Measurements from ENCODE around the gene CCT6A.
"Not testable (repeated sequence)": the region's sequence is repeated elsewhere in the genome, so short reads cannot be mapped to it uniquely, and the experiment has no call there.

Gene CCT6A

DNA sequence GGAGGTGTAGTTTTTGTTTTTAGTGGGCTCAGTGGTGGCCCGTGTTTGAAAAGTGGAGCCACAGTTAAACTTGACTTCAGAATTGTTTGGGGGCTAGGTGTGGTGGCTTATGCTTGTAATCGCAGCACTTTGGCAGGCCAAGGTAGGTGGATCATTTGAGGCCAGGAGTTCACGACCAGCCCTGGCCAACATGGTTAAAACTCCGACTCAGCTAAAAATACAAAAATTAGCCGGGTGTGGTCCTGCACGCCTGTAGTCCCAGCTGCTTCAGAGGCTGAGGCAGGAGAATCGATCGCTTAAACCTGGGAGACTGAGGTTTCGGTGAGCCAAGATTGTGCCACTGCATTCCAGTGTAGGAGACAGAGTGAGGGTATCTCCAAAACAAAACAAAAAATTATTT lies 1.8 kb downstream of the CCT6A start:
- no peak for DNase-seq

DNA sequence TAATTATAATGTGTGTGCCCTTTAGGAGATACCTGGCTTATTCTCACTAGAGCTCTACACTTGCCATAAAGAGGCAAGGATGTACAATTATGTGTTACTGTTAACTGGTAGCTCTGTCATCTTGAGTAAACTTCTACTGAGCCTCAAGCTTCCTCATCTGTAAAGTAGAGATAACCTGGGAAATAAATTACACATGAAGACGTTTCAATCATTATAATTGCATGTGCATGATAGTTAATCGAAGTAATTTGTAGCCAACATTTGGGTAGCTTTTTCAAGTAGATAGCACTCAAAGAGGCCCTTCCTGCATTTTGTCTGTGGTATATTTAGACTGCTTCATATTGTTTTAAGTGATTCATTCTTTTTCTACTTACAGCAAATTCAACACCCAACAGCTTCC lies 2.4 kb downstream of the CCT6A start:
- no peak for DNase-seq

DNA sequence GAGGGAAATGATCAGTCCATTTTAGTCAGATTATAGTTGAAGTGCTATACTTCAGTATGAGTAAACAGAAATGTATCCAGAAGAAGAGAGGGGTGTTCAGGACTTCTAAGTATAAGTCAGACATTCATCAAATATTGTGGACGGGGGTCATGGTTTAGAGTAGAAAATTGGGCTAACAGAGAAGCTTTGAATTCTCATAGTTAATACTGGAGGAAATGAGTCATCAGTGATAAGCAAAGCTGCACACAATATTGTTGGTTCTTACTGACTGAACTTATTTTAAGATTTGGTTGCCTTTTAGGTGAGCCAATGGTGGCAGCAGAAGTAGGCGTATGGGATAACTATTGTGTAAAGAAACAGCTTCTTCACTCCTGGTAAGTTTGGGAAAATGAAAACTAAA lies 10.8 kb downstream of the CCT6A start:
- no peak for DNase-seq

DNA sequence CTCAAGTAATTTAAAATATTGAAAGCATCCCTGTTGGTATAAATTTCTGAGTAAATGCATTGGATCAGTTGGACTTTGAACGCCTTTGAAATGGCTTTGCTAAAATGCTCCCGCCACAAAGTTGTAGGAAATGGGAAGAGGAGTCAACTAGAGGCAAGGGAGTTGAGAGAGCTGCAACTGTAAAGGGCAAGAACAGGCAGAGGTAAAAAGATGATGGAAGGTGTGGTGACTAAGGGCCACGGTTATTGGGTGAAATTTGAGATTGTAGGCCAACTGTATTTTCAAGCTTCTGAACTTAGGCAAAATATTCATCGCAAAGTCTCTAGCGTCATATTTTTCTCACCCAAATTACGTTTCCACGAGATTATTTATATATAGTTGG lies 11.9 kb downstream of the CCT6A start:
- DNase-seq = no peak

- DNase-seq = peak; percentile 94
Measured at GRCh38 chr7:56063882-56064625, 12.5 kb downstream of the CCT6A start, which contains the start of gene SUMF2. SUMF2 (plus strand) TSS chr7:56064286; CDS start chr7:56064312, 26 bp downstream.

DNA sequence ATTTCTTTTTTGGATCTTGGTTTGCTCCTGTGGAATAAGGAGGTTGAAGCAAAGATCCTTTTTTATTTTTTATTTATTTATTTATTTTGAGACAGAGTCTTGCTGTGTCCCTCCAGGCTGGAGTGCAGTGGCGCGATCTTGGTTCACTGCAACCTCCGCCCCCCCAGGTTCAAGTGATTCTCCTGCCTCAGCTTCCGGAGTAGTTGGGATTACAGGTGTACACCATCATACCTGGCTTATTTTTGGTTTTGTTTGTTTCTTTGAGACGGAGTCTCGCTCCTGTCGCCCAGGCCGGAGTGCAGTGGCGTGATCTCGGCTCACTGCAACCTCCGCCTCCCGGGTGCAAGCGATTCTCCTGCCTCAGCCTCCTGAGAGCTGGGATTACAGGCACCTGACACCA lies 14.8 kb downstream of the CCT6A start:
- DNase-seq = not testable (repeated sequence)

DNA sequence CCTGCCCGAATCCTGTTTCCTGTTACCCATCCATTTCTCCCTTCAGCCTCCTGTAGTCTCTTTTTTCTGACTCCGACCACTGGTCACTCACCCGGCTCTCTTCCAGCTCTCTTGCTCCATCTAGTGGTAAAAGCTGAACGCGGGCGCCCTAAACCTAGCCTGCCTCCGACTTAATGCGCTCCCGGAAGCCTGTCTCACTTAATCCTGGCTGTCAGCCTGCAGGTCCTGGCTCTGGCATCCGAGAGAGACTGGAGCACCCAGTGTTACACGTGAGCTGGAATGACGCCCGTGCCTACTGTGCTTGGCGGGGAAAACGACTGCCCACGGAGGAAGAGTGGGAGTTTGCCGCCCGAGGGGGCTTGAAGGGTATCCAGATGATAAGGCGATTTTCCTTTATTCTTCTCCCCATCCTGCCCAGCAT lies 22.8 kb downstream of the CCT6A start:
- DNase-seq = peak; percentile 92

GRCh38 chr7:56077681-56078080 lies 26.1 kb downstream of the CCT6A start:
- DNase-seq = no peak

- no peak for DNase-seq
Measured at GRCh38 chr7:56078196-56078595, 26.6 kb downstream of the CCT6A start.

DNA sequence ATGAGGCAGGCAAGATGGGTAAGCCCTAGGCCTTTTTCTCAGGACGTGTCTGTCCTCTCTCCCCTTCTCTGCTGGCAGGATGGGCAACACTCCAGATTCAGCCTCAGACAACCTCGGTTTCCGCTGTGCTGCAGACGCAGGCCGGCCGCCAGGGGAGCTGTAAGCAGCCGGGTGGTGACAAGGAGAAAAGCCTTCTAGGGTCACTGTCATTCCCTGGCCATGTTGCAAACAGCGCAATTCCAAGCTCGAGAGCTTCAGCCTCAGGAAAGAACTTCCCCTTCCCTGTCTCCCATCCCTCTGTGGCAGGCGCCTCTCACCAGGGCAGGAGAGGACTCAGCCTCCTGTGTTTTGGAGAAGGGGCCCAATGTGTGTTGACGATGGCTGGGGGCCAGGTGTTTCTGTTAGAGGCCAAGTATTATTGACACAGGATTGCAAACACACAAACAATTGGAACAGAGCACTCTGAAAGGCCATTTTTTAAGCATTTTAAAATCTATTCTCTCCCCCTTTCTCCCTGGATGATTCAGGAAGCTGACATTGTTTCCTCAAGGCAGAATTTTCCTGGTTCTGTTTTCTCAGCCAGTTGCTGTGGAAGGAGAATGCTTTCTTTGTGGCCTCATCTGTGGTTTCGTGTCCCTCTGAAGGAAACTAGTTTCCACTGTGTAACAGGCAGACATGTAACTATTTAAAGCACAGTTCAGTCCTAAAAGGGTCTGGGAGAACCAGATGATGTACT lies 28.1 kb downstream of the CCT6A start:
- DNase-seq = no peak

DNA sequence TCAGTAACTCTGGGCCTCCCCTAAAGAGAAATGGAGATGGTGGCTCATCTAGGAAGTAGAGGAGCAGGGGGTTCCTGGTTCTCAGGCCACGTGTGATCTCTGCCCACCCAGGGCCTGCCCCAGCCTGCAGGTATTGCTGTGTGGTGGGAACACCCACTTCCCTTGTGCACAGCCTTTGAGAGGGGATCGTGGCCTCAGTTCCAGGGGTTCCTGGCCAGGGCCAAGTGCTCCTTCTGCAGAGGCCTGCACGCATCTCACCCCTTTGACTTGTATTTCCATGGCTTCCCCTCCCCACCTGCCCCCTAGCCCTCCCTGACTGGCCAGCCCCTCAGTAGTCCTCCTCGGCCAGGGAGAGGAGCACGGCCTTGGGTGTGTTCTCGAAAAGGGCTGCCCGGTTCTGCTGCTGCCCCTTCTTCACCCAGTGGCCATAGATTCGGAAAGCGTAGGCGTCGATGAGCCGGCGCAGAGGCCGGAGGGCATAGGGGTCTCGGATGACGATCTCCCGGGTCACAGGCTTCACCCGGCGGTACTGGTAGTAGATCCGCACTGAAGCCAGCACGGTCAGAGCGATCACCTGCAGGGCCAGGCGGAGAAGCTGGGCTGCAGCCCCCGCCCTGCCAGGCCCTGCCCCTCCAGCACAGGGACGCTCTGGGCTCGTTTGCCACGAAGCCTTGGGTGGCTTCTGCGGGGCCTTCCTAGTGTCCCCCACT lies 29.3 kb downstream of the CCT6A start:
- not testable (repeated sequence) for DNase-seq

DNA sequence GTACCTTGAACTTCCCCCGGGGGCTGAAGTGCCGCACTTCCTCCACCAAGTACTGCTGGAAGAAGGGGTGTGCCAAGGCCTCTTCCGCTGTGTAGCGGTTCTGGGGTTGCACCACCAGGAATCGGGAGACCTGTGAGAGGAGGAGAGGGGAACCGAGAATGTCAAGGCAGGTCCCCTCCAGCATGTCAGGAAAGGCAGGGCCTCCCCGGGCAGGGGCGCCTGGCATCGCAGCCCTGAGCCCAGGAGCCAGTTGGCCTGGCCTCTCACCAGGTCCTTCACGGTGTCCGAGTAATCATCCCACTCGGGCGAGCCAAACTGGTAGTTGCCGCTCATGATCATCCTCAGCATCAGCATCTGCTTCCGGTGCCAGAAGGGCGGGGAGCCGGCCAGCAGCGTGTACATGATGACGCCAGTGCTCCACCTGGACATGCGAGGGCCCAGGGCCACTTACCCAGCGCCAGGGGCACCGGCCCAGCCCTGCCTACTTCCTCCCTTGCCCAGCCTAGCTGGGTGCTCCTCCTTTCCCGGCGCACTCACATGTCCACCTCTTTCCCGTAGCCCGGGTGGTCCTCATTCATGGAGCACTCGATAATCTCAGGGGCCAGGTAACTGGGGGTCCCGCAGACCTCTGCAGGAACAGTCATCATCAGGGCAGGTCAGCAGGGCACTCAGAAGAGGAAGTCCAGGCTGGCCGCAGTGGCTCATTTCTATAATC lies 30.2 kb downstream of the CCT6A start:
- DNase-seq = no peak

DNA sequence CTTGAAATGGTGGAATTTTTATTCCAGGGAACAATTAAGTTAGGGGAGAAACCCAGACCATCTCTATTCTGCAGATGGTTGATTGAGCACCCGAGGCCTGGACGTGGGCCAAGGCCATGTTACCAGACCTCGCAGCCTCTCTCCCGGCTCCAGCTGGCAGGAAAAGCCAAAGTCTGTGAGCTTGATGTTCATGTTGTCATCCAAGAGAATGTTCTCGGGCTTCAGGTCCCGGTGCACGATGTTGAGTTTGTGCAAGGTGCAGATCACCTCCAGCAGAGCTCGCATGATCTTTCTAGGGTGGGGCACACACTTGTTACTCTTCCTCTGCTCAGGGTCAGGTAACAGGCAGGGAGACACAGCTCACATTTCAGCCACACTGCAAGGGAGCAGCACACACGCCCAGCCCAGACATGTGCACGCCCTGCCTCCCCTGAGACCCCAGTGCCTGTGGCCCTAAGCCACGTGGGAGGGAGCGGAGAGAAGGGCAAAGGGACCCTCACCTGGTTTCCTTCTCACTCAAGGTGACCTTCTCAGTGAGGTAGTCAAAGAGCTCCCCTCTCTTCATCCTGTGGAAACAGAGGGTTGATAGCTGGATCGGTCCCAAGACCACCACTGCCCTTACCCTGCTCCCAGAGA lies 31.7 kb downstream of the CCT6A start:
- no peak for DNase-seq

DNA sequence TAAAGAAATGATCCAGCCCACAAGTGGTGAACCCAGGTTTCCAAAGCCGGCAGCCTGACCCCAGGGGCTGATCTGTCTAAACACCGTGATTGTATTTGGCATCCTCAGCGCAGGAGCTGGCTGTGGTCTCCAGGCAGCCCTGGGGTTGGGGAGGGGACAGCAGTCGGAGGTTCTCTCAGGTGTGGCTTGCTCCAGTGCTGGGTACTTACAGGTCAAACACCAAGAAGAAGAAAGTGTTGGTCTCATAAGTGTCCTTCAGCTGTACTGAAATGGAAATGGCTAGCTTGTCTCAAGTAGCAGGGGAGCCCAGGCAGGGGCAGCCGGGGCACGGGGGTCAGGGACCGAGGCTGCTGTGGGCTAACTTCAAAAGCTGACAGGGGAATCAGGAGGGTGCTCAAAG lies 35.2 kb downstream of the CCT6A start:
- no peak for DNase-seq

- no peak for DNase-seq
Measured at GRCh38 chr7:56087445-56087844, 35.9 kb downstream of the CCT6A start.

DNA sequence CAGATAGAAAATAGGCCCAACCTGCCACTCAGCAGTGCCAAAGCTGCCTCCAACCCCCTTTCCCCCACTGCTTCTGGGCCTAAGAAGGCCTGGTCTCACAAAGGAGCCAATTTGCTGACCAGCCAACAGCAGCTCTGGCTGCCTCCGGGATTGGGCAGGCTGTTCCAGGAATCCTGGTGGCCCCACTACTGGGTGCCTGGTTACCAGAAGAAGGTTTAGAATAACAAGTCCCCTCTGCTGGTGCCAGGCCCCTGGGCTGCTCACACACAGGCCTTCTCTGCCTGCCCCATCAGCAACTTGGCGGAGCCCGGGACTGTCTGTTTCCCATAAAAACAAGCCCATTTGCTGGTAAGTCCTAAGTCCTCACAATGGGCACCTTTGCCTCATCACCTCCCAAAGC lies 40.0 kb downstream of the CCT6A start:
- DNase-seq = no peak

- DNase-seq = not testable (repeated sequence)
Measured at GRCh38 chr7:56092388-56092787, 40.8 kb downstream of the CCT6A start.

DNA sequence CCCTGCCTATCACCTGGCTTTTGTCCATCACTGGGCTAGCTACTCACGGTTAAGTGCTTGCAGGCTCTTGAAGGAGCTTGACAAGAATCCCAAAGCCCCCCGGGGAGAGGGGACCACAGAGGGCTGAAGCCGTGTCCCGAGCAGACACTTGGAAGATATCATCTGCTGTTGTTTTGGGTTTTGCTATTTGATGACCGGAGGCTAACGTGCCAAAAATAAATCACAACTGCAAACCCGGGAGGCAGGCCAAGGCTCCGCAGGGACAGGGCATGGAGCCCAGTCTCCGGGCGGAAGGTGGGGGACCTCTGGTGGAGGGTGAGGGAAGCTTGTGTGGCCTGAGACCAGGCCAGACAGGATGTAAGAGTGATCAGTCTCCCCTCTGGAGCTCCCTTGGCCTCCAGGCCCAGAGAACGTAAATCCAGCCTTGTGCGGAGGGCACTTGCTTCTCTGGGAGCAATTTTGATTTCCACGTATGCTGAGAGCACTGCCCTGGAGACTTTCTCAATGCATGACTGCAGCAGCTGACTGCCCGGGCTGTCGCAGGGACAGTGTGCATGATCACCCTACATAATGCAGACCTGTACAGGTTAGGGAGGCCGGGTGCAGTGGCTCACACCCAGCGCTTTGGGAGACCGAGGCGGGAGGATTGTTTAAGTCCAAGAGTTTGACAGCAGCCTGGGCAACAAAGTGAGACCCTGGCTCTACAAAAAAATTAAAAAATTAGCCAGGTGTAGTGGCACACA lies 41.4 kb downstream of the CCT6A start, which contains the start of gene PHKG1:
Gene PHKG1, minus strand, starts transcription at position 164 of the 743 bp plus-strand sequence. CDS start 4,011 bp downstream, outside the sequence.
- no peak for DNase-seq

DNA sequence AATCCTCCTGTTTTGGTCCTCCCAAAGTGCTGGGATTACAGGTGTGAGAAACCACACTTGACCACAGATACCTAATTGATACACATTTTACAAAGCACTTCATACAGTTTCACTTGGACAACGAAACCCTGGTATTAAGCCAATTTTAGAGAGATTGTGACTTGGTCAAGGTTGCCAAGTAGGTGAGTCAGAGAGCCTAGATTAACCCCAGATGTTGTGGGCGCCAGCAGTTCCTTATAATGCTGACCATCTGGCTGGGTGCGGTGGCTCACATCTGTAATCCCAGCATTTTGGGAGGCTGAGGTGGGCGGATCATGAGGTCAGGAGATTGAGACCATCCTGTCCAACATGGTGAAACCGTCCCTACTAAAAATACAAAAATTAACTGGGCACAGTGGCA lies 46.1 kb downstream of the CCT6A start:
- DNase-seq = no peak

GRCh38 chr7:56098187-56099008 lies 46.8 kb downstream of the CCT6A start:
- not testable (repeated sequence) for DNase-seq

GRCh38 chr7:56099653-56100052 lies 48.1 kb downstream of the CCT6A start:
- DNase-seq = no peak
